ENCODE data around the gene MBD3L3.

DNA sequence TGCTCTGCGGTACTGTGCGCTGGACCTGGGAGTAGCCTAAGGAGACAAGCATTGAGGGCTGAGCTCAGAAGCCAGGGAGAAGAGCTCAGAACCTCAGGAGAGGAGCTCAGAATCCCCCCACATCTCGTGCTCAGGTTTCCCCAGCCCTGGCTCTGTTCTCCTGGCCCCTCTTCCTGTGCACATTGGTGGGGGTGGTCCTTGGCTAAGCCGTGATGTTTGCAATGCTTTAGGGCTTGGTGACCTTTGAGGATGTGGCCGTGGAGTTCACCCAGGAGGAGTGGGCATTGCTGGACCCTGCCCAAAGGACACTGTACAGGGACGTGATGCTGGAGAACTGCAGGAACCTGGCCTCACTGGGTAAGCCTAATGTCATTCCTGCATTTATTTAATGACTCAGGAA, 17.7 kb upstream of the MBD3L3 start:
- TF ChIP-seq, protein P1, sequence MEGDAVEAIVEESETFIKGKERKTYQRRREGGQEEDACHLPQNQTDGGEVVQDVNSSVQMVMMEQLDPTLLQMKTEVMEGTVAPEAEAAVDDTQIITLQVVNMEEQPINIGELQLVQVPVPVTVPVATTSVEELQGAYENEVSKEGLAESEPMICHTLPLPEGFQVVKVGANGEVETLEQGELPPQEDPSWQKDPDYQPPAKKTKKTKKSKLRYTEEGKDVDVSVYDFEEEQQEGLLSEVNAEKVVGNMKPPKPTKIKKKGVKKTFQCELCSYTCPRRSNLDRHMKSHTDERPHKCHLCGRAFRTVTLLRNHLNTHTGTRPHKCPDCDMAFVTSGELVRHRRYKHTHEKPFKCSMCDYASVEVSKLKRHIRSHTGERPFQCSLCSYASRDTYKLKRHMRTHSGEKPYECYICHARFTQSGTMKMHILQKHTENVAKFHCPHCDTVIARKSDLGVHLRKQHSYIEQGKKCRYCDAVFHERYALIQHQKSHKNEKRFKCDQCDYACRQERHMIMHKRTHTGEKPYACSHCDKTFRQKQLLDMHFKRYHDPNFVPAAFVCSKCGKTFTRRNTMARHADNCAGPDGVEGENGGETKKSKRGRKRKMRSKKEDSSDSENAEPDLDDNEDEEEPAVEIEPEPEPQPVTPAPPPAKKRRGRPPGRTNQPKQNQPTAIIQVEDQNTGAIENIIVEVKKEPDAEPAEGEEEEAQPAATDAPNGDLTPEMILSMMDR (conservative IDR thresholded peaks at IDR 0.05; ENCODE audit: low read length), result no peak
- no peak for TF ChIP-seq EZH2phosphoT487 (IDR thresholded peaks at IDR 0.05; ENCODE audit: borderline replicate concordance, low read depth, low read length)

Data from OCI-LY7 (cell line).